ENCODE results near the gene LRRC75A. TPM values are rescaled to one million over a fixed set of nuclear protein-coding genes. Genes with fewer than 3 reads are reported as not detected.

Gene LRRC75A
- polyA plus RNA-seq, 1 donor from 2014 or later = 0.53 TPM

DNA sequence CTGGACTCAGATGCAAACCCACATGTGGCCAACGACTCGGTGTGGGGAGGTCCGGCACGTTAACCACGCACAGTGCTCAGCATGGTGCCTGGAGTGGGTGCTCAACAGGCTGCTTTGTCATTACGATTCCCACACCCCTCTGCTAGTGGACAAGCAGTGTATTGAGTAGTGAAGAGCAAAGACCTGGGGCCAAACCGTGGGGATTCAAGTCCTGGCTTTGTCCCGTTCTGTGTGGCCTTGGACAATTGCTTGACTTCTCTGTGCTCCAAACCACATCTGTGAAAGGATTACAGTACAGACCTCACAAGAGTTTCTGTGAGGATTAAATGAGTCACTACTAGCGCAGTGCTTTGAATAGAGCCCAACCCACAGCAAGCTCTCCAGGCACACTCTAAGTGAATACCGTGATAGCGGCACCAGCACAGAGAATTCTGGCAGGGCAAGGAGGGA is 42.8 kb downstream of the LRRC75A start:
- no peaks in the 10 kb centered on the region for H3K36me3 ChIP-seq (ENCODE audit: insufficient read depth, low read length)
- no peak overlapping the region for H3K9ac ChIP-seq (ENCODE audit: low read length)
- H3K27me3 ChIP-seq (ENCODE audit: insufficient read depth, low read depth, low read length) = no peaks in the 10 kb centered on the region
- no peak for TF ChIP-seq RAD21 (conservative IDR thresholded peaks at IDR 0.05)
- TF ChIP-seq POLR2AphosphoS5 (IDR thresholded peaks at IDR 0.05) = no peak
- H3K4me2 ChIP-seq (ENCODE audit: low read length) = no peak overlapping the region
- H3K79me2 ChIP-seq (replicated peaks; ENCODE audit: insufficient read depth, low read length) = no peaks in the 10 kb centered on the region
- H3K9me2 ChIP-seq (ENCODE audit: insufficient read depth, low read length) = no peaks in the 10 kb centered on the region
- no peaks in the 10 kb centered on the region for H3K9me3 ChIP-seq (ENCODE audit: low read length)
- H4K20me1 ChIP-seq (ENCODE audit: insufficient read depth) = no peaks in the 10 kb centered on the region
- H3K4me3 ChIP-seq (ENCODE audit: low read length) = no peak overlapping the region
- H2AFZ ChIP-seq (ENCODE audit: low read depth, low read length) = no peak overlapping the region
- H3K27ac ChIP-seq (ENCODE audit: low read length) = no peak overlapping the region
- H3F3A ChIP-seq (ENCODE audit: insufficient read depth, low read length, poor library complexity, severe bottlenecking) = no peaks in the 10 kb centered on the region

DNA sequence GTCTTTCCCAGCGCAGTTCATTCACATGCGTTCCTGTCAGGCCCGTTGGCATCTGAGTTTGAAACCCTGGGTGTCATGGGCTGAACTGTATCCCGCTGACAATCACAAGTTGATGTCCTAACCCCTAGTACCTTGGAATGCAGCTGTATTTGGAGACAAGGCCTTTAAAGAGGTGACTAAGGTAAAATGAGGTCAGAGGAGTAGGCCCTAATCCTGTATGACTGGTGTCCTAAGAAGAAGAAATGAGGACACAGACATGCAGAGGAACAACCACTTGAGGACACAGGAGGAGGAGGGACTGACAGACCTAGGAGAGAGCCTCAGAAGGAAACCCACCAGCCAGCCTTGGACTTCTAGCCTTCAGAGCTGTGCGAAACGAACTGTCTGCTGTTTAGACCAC is 43.5 kb downstream of the LRRC75A start:
- Histone ChIP-seq H3K27me3 (ENCODE audit: insufficient read depth, low read depth, low read length) (no peaks in the 10 kb centered on the region), H4K20me1 (ENCODE audit: insufficient read depth) (no peaks in the 10 kb centered on the region), H3K79me2 (replicated peaks; ENCODE audit: insufficient read depth, low read length) (no peaks in the 10 kb centered on the region), H3K4me2 (ENCODE audit: low read length) (no peak overlapping the region), H3F3A (ENCODE audit: insufficient read depth, low read length, poor library complexity, severe bottlenecking) (no peaks in the 10 kb centered on the region), H3K9ac (ENCODE audit: low read length) (no peak overlapping the region), H3K36me3 (ENCODE audit: insufficient read depth, low read length) (no peaks in the 10 kb centered on the region), H2AFZ (ENCODE audit: low read depth, low read length) (no peak overlapping the region), H3K27ac (ENCODE audit: low read length) (no peak overlapping the region), H3K4me3 (ENCODE audit: low read length) (no peak overlapping the region), H3K9me2 (ENCODE audit: insufficient read depth, low read length) (no peaks in the 10 kb centered on the region), H3K9me3 (ENCODE audit: low read length) (no peaks in the 10 kb centered on the region)
- no peak for TF ChIP-seq MXI1 (conservative IDR thresholded peaks at IDR 0.05; ENCODE audit: poor library complexity, severe bottlenecking)
- no peak for TF ChIP-seq EZH2 (IDR thresholded peaks at IDR 0.05; ENCODE audit: borderline replicate concordance, insufficient read depth, low read length, poor library complexity, severe bottlenecking)
- TF ChIP-seq, protein P1, sequence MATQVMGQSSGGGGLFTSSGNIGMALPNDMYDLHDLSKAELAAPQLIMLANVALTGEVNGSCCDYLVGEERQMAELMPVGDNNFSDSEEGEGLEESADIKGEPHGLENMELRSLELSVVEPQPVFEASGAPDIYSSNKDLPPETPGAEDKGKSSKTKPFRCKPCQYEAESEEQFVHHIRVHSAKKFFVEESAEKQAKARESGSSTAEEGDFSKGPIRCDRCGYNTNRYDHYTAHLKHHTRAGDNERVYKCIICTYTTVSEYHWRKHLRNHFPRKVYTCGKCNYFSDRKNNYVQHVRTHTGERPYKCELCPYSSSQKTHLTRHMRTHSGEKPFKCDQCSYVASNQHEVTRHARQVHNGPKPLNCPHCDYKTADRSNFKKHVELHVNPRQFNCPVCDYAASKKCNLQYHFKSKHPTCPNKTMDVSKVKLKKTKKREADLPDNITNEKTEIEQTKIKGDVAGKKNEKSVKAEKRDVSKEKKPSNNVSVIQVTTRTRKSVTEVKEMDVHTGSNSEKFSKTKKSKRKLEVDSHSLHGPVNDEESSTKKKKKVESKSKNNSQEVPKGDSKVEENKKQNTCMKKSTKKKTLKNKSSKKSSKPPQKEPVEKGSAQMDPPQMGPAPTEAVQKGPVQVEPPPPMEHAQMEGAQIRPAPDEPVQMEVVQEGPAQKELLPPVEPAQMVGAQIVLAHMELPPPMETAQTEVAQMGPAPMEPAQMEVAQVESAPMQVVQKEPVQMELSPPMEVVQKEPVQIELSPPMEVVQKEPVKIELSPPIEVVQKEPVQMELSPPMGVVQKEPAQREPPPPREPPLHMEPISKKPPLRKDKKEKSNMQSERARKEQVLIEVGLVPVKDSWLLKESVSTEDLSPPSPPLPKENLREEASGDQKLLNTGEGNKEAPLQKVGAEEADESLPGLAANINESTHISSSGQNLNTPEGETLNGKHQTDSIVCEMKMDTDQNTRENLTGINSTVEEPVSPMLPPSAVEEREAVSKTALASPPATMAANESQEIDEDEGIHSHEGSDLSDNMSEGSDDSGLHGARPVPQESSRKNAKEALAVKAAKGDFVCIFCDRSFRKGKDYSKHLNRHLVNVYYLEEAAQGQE (IDR thresholded peaks at IDR 0.05; ENCODE audit: borderline replicate concordance) = no peak
- TF ChIP-seq EP300 (conservative IDR thresholded peaks at IDR 0.05; ENCODE audit: poor library complexity, severe bottlenecking) = no peak
- no peak for TF ChIP-seq SMC3 (conservative IDR thresholded peaks at IDR 0.05; ENCODE audit: poor library complexity)
- TF ChIP-seq POLR2AphosphoS5 (IDR thresholded peaks at IDR 0.05) = no peak
- TF ChIP-seq RAD21 (conservative IDR thresholded peaks at IDR 0.05) = no peak
- TF ChIP-seq TAF1 (IDR thresholded peaks at IDR 0.05; ENCODE audit: low read depth) = no peak
- TF ChIP-seq, protein P2, sequence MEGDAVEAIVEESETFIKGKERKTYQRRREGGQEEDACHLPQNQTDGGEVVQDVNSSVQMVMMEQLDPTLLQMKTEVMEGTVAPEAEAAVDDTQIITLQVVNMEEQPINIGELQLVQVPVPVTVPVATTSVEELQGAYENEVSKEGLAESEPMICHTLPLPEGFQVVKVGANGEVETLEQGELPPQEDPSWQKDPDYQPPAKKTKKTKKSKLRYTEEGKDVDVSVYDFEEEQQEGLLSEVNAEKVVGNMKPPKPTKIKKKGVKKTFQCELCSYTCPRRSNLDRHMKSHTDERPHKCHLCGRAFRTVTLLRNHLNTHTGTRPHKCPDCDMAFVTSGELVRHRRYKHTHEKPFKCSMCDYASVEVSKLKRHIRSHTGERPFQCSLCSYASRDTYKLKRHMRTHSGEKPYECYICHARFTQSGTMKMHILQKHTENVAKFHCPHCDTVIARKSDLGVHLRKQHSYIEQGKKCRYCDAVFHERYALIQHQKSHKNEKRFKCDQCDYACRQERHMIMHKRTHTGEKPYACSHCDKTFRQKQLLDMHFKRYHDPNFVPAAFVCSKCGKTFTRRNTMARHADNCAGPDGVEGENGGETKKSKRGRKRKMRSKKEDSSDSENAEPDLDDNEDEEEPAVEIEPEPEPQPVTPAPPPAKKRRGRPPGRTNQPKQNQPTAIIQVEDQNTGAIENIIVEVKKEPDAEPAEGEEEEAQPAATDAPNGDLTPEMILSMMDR (IDR thresholded peaks at IDR 0.05; ENCODE audit: poor library complexity, severe bottlenecking) = no peak

DNA sequence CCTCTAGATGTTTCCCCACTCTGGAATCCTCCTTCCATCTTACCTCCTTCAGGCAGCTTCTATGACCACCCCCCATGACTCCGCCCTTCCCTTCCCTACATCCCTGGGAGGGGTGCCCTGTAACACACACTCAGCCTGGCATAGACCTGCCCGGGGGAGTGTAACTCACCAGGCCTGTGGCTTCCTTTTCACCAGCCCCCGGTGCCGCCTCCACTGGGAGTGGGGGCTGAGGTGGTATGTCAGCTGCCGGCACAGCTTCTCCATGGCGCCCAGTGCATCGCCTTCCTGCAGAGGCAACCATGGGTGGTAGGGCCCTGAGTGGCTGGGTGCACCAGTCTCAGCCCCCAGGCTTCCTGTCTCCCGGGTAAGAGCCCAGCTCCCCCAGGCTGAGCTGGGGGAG is 44.3 kb downstream of the LRRC75A start:
- Histone ChIP-seq H3K4me3 (ENCODE audit: low read length) (no peak overlapping the region), H3K4me2 (ENCODE audit: low read length) (no peak overlapping the region), H3K9me3 (ENCODE audit: low read length) (no peaks in the 10 kb centered on the region), H4K20me1 (ENCODE audit: insufficient read depth) (no peaks in the 10 kb centered on the region), H2AFZ (ENCODE audit: low read depth, low read length) (no peak overlapping the region), H3K9me2 (ENCODE audit: insufficient read depth, low read length) (no peaks in the 10 kb centered on the region), H3K27ac (ENCODE audit: low read length) (no peak overlapping the region), H3K79me2 (replicated peaks; ENCODE audit: insufficient read depth, low read length) (no peaks in the 10 kb centered on the region), H3K36me3 (ENCODE audit: insufficient read depth, low read length) (peaks cover 6% of the 10 kb centered on the region), H3K27me3 (ENCODE audit: insufficient read depth, low read depth, low read length) (no peaks in the 10 kb centered on the region), H3K9ac (ENCODE audit: low read length) (no peak overlapping the region), H3F3A (ENCODE audit: insufficient read depth, low read length, poor library complexity, severe bottlenecking) (no peaks in the 10 kb centered on the region)
- TF ChIP-seq MXI1 (conservative IDR thresholded peaks at IDR 0.05; ENCODE audit: poor library complexity, severe bottlenecking) (no peak), EZH2 (IDR thresholded peaks at IDR 0.05; ENCODE audit: borderline replicate concordance, insufficient read depth, low read length, poor library complexity, severe bottlenecking) (no peak)
- TF ChIP-seq, protein P1 (IDR thresholded peaks at IDR 0.05; ENCODE audit: borderline replicate concordance) = no peak
